GM21528 (cell line): Measurements from ENCODE around the gene PGS1.

ENCODE experiments used
- ATAC-seq: cut with Tn5 transposase; IDR thresholded peaks from one replicate; pipeline ENCODE4 v1.9.1; 2021; ENCODE audit warnings: mild to moderate bottlenecking, moderate library complexity; ENCODE audit not compliant: unreplicated experiment, low FRiP score

PGS1 gene

DNA sequence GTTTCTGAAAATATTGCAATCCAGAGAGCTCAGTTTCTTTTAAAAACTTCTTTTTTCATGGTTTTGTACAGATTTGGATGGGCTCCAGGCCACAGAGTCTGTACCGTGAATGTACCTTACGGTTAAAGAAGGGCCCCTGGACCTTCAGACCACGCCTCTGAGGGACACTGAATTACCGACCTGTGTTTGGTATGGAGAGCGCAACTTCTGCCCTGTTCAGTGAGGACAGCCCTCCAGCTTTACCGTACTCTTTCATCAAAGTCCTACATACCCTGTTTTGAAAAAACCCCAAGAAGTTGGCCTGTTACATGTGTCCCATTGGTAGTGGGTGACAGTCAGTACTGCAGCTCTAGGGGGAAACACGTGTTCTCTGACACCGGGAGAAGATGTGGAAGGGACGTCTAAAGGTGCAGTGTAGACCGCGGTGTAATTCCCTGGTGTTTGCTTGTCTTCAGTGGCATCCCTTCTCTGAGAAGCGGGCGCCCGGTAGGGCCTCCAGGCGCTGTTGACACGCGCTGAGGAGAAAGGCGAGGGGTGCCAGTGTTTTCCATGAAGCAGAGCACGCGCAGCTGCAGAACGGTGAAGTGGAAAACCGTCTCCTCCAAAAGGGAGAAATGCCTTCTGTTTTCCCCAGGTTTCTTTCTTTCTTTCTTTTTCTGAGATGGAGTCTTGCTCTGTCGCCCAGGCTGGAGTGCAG, 6.2 kb downstream of the PGS1 start:
- ATAC-seq = no peak

DNA sequence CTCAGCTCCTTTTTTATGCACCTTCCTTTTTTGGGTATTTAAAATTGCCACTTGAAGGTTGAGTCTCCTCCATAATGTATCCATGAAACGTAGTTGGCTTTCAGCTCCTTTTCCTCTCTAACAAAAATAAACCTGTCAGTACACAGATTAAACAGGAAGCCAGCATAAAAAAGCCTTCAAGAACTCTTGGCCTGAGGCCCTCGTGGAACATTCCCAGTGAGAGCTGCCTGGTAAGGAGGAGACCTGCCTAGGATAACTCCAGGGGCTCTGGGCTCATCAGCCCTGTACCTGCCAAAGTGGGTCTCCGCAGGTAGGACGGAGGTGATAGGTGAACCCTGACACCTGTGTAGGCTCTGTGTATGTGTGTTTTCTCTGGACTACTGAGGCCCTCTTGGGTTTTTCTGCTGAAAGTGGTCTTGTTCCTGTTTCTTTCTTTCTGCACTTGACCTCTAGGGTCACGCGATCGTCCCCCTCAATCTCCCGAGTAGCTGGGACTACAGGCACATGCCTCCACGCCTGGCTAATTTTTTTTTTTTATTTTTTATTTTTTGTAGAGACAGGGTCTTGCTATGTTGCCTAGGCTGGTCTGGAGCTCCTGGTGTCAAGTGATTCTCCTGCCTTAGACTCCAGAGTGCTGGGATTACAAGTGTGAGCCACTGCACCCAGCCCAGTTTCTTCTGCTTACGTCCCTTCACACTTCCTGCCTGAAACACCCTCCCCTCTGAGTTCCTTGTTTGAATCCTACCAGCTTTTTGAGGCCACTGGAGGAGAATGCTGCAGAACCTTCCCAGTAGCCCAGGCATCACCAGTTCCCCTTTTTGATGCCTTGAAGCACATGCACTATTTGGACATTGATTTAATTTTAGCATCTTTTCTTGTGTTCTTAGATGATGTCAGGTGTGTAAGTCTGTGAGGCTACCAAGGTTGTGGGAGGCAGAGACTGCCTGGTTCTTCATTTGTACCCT, 9.8 kb downstream of the PGS1 start:
- ATAC-seq = no peak

DNA sequence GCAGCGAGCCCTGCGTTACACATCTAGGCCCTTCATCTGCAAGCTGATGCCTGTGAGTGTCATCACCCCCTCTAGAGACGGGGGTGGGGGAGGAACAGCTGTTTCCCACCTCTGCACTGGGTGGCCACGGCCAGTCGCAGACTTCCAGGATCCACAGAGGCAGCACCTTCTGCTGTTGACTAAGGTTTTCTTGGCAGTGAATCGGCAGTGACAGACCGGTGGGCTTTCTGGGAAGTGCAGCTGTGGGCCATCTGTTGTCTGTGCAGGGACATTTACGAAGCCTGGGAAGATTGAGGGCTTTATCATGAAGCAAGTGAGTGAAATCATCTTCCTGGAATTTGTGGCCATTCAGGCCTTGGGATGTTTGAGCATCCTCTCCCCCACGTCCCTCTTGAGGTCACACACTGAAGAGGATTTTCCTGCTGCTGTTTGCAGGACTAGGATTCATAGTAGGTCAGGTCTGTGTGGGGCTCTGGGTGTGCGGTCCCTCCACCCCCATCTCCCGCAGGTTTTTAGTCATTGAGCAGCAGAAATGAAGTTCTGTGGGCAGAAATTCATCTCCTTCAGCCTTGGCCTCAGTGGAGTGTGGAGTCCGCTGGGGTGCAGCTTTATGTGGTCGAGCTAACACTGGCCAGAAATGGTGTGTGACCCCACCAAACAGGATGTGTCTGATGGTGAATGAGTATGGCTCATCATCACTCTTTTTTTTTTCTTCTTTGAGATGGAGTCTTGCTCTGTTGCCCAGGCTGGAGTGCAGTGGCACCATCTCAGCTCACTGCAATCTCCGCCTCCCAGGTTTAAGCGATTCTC, 12.0 kb downstream of the PGS1 start:
- ATAC-seq = no peak

DNA sequence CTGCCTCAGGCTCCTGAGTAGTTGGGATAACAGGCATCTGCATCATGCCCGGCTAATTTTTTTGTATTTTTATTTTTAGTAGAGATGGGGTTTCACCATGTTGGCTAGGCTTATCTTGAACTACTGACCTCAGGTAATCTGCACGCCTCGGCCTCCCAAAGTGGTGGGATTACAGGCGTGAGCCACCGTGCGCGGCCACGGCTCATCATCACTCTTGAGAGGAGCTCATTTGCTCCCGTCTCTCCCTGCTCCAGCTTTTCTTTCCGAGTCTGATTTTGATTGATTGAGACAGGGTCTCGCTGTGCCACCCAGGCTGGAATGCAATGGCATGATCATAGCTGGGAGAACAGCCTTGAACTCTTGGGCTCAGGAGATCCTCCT, 12.6 kb downstream of the PGS1 start:
- ATAC-seq = no peak

DNA sequence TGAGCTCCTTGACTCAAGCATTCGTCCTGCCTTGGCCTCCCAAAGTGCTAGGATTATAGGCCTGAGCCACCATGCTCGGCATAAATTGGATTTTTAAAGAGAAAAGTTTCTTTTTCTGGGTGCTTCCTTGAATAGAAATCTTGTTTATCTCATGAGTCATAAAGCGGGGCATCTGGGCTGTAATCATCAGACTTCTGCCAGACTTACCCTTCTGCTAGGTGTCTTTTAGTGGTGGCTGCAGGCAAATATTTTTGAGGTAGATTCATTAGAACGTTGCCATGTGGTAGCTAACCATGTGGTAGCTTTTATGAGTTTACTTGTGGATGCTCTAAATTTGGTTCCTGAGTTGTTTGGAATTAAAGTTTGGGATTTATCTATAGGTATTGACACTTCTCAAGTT, 13.4 kb downstream of the PGS1 start:
- ATAC-seq = no peak

DNA sequence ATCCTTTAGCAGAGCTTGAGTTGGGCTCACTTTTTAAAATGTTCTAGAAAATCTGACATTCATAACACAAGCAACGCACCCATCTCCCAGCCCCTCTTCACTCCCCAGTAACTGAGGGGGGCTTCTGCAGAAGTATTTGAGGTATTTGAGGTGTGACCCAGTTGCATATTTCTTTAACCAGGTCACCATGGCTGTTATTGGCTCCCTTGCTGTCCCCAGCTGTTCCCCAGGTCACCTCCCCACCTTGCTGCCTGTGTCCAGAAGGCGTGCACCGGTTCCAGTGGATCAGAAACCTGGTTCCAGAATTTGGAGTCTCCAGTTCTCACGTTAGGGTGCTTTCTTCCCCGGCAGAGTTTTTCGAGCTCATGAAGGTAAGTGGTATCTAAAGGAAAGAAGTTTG, 13.8 kb downstream of the PGS1 start:
- ATAC-seq = no peak

DNA sequence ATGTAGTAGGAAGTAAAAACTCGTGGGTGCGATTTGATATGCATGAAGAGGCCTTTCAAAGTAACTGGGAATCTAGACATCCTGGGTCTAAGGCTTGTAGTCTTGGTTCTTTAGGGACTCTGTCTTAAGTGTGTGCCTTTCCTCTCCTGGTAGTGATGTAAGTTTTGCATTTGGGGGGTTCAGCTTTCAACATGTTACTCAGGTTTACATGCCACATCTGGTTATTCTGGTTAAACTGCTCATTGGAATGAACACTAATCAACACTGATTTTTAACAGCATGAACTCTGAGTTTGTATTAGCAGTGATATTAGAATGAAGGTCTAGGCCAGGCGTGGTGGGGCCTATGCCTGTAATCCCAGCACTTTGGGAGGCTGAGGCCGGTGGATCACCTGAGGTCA, 15.1 kb downstream of the PGS1 start:
- no peak for ATAC-seq

DNA sequence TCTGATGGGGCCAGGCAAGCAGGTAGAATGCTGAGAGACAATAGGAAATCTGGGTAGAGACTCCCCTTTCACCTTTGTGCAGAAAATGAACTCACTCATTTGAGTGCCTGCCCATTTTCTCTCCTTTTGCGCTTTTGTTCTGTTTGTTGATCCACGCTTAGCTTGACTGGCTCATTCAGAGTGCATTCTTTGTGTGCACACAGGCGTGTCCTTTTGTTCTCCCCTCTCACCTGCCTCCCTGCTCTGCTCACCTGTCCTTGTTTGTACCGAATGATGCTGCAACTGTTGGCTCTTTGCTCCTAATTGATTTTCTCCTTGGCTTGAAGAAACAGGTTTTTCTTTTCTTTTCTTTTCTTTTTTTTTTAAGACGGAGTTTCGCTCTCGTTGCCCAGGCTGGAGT, 15.8 kb downstream of the PGS1 start:
- no peak for ATAC-seq

DNA sequence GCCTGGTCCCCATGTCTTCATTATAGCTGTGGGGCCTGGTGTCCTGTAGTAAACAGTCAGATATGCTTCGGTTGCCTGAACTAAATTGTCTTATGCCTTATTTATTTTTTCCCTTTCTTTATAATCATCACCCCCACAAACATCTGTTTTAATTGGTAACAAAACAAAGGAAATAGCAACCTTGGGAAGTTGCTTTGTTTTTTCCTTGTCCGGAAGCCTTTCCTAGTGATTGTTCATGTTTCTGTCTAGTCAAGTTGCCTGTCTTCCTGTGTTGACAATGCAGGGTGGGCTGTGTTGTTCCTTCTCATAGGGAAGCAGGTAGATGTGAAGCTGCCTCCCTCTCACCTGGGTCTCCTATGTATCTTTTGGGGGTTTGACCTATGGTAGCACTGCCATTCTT, 16.7 kb downstream of the PGS1 start:
- ATAC-seq = no peak

DNA sequence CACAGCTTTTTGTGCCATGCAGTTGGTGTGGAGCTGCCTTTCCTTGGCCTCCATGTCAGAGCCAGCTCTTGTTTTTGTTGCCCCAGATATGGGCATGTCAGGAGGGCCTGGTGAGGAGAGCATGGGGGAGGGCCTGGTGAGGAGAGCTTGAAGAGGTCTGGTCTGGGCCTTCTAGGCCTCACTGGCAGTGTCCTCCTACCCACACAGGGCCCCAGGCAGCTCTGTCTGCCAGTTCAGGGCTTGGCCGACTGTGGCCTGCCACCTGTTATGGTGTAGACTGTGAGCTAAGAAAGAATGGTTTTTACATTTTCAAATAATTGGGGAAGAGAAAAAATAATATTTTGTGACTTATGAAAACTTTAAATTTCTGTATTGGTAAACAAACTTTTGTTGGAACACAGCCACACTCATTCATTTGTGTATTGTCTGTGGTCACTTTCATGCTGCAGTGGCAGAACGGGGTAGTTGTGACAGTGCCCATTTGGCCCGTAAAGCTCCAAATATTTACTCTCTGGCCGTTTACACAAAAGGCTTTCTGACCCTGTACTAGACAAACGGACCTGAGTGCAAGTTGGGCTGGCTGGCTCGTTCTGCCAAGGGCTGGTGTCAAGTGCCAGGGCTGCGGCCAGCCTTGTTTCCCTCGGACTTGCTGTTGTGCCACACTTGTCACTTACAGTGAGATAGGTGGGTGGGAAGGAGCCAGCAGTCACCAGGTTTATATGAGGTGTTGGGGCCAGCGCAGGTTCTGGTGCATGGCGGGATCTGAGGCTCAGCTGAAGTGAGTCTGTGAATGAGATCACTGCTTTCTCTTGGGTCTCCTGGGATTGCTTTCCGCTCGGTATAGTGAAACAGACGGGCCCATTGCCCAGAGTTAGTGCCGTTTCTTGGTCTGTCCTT, 18.2 kb downstream of the PGS1 start:
- no peak for ATAC-seq

DNA sequence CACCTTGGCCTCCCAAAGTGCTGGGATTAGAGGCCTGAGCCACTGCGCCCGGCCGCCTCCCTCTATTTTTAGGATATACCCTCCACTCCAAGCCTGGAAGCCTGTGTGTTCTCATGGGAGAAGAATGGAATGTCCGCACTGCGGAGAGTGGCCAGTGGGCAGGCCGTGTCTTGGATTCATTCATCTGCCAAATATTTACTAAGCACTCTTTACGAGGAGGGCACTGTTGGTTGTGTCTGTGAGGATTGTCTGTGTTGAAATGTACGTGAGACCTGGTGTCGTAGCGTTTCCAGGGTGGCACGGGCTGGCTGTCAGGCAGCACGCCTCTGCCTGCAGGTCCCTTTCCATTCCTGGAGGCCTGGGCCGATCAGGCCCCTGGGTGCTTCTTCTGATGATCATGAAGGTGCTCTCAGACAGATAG, 19.2 kb downstream of the PGS1 start:
- no peak for ATAC-seq

DNA sequence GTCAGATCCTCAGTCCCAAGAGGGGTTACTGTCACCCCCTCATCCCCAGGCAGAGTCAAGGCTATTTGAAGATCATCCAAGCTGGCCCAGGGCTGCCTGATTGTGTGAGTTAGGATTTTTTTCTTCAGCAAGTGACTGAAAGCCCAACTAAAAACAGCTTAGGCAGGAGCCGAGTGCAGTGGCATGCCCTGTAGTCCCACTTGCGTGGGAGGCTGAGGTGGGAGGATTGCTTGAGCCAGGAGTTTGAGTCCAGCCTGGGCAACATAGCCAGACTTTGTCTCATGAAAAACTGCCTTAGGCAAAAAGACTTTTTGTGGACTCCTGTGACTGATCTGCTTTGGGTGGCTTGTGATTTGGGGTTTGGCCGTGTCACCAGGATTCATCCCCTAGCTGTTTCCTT, 19.9 kb downstream of the PGS1 start:
- no peak for ATAC-seq

DNA sequence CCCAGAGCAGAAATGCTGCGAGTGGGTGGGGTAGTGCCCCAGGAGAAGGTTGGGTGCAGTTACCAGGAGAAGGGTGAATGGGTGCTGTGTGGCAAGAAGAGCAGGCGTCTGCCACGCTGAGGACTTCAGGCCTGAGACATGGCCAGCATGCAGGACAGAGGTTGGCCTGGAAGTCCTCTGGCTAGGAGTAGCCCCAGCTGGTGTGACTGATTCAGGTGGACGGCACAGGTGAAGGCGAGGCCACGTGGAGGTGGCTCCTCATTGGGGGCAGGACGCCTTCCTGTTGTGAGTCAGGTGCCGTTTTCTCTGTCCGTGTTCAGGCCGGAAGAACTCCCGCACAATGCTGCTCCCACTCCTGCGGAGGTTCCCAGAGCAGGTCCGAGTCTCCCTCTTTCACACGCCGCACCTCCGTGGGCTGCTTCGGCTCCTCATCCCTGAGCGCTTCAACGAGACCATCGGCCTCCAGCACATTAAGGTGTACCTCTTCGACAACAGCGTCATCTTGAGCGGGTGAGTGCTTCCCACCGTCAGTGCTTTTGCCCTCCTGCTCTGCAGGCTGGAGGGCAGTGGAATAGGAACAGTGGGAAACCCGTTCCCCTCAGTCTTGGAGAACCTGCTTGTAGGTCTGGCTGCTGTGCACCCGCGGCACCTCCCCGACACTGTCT, 20.7 kb downstream of the PGS1 start:
- ATAC-seq = no peak

DNA sequence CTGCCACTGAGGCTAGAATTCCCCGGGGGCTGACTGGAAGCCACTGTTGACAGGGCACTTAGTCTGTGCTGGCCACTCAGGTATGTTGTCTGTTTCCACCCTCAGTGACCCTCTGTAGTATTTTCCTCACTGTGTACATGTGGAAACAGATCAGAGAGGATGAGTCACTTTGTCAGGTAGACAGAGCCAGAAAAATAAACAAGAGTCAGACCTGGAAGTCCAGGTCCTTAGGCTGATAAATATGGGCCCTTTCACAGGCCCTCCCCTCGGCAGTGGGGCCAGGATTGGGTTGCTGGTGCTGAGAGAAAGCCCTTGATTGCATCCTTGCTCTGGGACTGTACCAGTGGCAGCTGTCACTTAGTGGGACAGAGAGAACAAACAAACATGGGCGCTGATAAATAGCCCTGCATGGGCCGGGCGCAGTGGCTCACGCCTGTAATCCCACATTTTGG, 21.3 kb downstream of the PGS1 start:
- no peak for ATAC-seq

DNA sequence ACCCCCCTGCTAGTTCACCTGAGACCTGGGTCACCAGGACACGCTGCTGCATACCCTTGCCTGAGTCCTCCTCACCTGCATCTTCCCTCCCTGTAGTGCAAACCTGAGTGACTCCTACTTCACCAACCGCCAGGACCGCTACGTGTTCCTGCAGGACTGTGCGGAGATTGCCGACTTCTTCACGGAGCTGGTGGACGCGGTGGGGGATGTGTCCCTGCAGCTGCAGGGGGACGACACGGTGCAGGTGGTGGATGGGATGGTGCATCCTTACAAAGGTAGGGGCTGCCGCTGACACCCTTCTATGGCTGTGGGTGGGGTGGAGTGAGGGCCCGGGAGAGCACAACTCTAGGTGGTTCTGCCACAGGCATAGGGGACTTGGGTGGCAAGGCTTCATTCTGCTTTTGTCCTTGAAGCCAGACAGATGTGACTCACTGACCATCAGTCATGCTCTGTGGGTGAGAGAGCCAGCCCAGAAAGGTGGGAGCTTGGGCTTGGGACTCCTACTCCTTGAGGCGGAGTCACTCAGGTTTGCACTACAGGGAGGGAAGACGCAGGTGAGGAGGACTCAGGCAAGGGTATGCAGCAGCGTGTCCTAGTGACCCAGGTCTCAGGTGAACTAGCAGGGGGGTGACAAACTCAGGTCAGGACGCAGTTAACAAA, 22.3 kb downstream of the PGS1 start:
- no peak for ATAC-seq

DNA sequence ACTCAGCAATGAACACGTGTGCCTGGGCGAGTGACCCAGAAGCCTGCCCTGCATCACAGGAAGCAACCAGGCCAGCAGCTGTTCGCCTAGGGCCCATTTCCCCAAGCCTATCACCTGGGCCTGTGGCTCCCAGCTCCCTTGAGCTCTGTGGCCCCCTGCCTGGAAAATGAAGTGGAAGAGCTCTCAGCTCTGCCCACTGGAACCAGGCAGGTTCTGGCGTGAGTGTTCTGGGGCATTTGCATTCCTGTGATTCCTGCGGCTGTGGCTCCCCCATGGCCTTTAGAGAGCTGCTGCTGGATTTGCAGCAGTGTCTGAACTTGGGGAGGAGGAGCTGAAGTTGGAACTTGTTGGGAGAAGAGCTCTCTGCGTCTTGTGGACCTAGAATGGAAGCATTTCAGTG, 22.8 kb downstream of the PGS1 start:
- no peak for ATAC-seq

DNA sequence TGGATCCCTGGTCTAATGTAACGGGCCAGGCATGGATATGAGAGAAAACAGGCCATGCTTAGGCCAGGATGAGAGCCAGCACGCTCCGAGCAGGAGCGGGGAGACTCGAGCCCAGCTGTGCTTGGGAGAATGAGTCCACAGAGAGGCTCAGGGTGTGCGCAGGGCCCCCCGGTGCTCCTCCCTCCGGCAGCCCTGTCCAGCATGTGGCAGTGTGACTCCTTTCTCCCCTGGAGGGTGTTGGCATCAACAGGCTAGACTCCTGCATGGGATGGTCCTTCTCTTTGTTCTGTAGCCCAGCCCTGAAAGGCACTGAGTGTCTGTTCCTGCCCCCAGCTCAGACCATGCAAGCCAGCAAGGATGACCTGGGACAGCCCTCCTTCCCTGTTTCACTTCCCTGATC, 23.4 kb downstream of the PGS1 start:
- no peak for ATAC-seq

DNA sequence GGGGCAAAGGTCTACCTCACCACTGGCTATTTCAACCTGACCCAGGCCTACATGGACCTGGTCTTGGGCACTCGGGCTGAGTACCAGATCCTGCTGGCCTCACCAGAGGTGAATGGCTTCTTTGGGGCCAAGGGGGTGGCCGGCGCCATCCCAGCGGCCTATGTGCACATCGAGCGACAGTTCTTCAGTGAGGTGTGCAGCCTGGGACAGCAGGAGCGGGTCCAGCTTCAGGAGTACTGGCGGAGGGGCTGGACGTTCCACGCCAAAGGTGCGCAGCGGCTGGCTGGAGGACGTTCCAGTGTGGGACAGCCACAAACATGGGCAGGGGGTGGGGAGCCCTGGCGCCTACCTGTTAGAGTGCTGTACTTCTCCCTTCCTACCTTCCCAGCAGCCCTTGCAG, 25.4 kb downstream of the PGS1 start:
- ATAC-seq = no peak

DNA sequence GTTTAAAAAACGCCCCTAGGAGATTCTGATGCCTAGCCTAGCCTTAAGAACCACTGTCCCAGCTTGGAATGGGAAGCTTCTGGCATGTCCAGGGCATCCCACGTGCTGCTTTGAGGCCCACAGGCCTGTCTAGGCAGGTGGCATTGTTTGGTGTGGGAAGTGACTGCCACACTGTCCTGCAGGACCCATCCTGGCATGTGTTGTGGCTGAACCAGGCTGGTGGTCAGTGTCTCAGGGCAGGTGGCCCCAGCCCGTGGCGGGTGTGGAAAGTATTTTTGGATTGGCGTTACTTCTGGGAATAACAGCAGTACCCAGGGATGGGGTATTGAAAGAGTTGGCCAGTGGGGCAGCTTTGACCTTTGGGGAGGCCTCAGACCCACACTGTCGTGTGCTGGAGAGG, 27.9 kb downstream of the PGS1 start:
- ATAC-seq = no peak
